Right atrium auricular region (tissue), 2 donors: ENCODE data around the gene BRAF. TPM values are rescaled to one million over a fixed set of nuclear protein-coding genes. Genes with fewer than 3 reads are reported as not detected.
"Not testable (repeated sequence)": the region's sequence is repeated elsewhere in the genome, so short reads cannot be mapped to it uniquely, and the experiment has no call there.

Experiments
- DNase-seq: peaks from one replicate; pipeline ENCODE4 v3.0.0-alpha.2; 2019; ENCODE audit warnings: low spot score
- H3K27ac ChIP-seq, 2 donors: fragments of 200-600 bp; sonication (generic); 1 replicate in 1 of 2; 2 replicates in 1 of 2; pipeline ENCODE4 v1.5.1; 2016 to 2019
- H3K27me3 ChIP-seq, 2 donors: fragments of 200-600 bp; sonication (generic); one replicate each; pipeline versions ENCODE4 v1.5.1 to v1.6.0; 2017 to 2019
- H3K36me3 ChIP-seq: fragments of 200-600 bp; sonication (generic); one replicate; pipeline ENCODE4 v1.5.1; 2016
- H3K4me1 ChIP-seq, 2 donors: fragments of 200-600 bp; sonication (generic); one replicate each; pipeline versions ENCODE4 v1.5.1 to v1.6.0; 2017 to 2019
- H3K4me3 ChIP-seq, 2 donors: fragments of 200-600 bp; sonication (generic); 1 replicate in 1 of 2; 2 replicates in 1 of 2; pipeline ENCODE4 v1.5.1; 2017 to 2019; ENCODE audit warnings: mild to moderate bottlenecking in 1 of 2, moderate library complexity in 1 of 2
- H3K9me3 ChIP-seq, 2 donors: fragments of 200-600 bp; sonication (generic); one replicate each; pipeline ENCODE4 v1.5.1; 2019
- CTCF ChIP-seq, 2 donors: fragments of 200-600 bp; sonication (generic); IDR thresholded peaks; one replicate each; pipeline ENCODE4 v1.5.1; 2019; ENCODE audit warnings: antibody characterized with exemption in 2 of 2
- total RNA-seq, 2 donors: library from RNA; depleted of rRNA; stranded (reverse); fragments of >200 nt; gene quantifications; one replicate each; pipeline ENCODE4 v1.1.0, GENCODE V29; 2016

Gene BRAF
- total RNA-seq, 2 donors from 2014 or later = 23.5 to 29.2 TPM

- no peak overlapping the region for H3K4me3 ChIP-seq
Measured at GRCh38 chr7:140677496-140677895, 247.2 kb downstream of the BRAF start.

GRCh38 chr7:140676956-140677355 is 247.8 kb downstream of the BRAF start:
- not testable (repeated sequence) for H3K9me3 ChIP-seq, H3K4me3 ChIP-seq, H3K27ac ChIP-seq, H3K27me3 ChIP-seq, DNase-seq
- Histone ChIP-seq H3K36me3 (peaks cover 17% of the 10 kb centered on the region), H3K4me1 (peaks cover 0 to 24% of the 10 kb centered on the region in 2 donors)

More at GRCh38 chr7:140677496-140677895, 247.2 kb downstream of the BRAF start:
- H3K9me3 ChIP-seq = no peaks in the 10 kb centered on the region
- peaks cover 0 to 18% of the 10 kb centered on the region in 2 donors for H3K4me1 ChIP-seq
- H3K36me3 ChIP-seq = peaks cover 22% of the 10 kb centered on the region
- no peak for DNase-seq
- H3K27ac ChIP-seq = no peak overlapping the region
- no peaks in the 10 kb centered on the region for H3K27me3 ChIP-seq
- TF ChIP-seq CTCF (IDR thresholded peaks at IDR 0.05) = no peak

- Histone ChIP-seq H3K4me3 (no peak overlapping the region), H3K4me1 (peaks cover 0 to 25% of the 10 kb centered on the region in 2 donors), H3K9me3 (no peaks in the 10 kb centered on the region), H3K36me3 (peaks cover 15% of the 10 kb centered on the region), H3K27me3 (no peaks in the 10 kb centered on the region), H3K27ac (no peak overlapping the region)
- DNase-seq = no peak
- TF ChIP-seq CTCF (IDR thresholded peaks at IDR 0.05) = no peak
Measured at GRCh38 chr7:140676306-140676705, 248.4 kb downstream of the BRAF start.

- H3K27ac ChIP-seq = no peak overlapping the region
- H3K4me3 ChIP-seq = no peak overlapping the region
- no peak for TF ChIP-seq CTCF (IDR thresholded peaks at IDR 0.05)
- peaks cover 0 to 25% of the 10 kb centered on the region in 2 donors for H3K4me1 ChIP-seq
- no peaks in the 10 kb centered on the region for H3K9me3 ChIP-seq
- peaks cover 11% of the 10 kb centered on the region for H3K36me3 ChIP-seq
- H3K27me3 ChIP-seq = no peaks in the 10 kb centered on the region
- DNase-seq = no peak
Measured at GRCh38 chr7:140675726-140676125, 249.0 kb downstream of the BRAF start.

- H3K36me3 ChIP-seq = peaks cover 5% of the 10 kb centered on the region
- no peak for DNase-seq
- TF ChIP-seq CTCF (IDR thresholded peaks at IDR 0.05) = peak in 1 of 2 donors; percentile 59
- no peak overlapping the region for H3K27ac ChIP-seq
- H3K9me3 ChIP-seq = no peaks in the 10 kb centered on the region
- H3K27me3 ChIP-seq = no peaks in the 10 kb centered on the region
- no peak overlapping the region for H3K4me3 ChIP-seq
- H3K4me1 ChIP-seq = peaks cover 0 to 25% of the 10 kb centered on the region in 2 donors
Measured at GRCh38 chr7:140674899-140675701, 249.6 kb downstream of the BRAF start.

- Histone ChIP-seq H3K4me1 (peaks cover 0 to 25% of the 10 kb centered on the region in 2 donors), H3K27me3 (no peaks in the 10 kb centered on the region), H3K4me3 (no peak overlapping the region), H3K36me3 (peaks cover 5% of the 10 kb centered on the region), H3K27ac (peak overlapping the region; percentile 73 to 82), H3K9me3 (no peaks in the 10 kb centered on the region)
- no peak for DNase-seq
- TF ChIP-seq CTCF (IDR thresholded peaks at IDR 0.05) = no peak
Measured at GRCh38 chr7:140674356-140674800, 250.4 kb downstream of the BRAF start.
